Loucy (cell line): Measurements from ENCODE around the gene KRTAP4-12.
"Not testable (repeated sequence)": the region's sequence is repeated elsewhere in the genome, so short reads cannot be mapped to it uniquely, and the experiment has no call there.

Experiments
- CTCF ChIP-seq: fragments of 200-600 bp; sonication (generic); conservative IDR thresholded peaks from 2 replicates; pipeline ENCODE4 v1.5.1; 2014; ENCODE audit warnings: mild to moderate bottlenecking, antibody characterized with exemption, low read length
- EZH2phosphoT487 ChIP-seq: fragments of 200-600 bp; IDR thresholded peaks from 2 replicates; pipeline ENCODE4 v1.6.1; 2018; ENCODE audit warnings: antibody characterized with exemption, mild to moderate bottlenecking, moderate library complexity, borderline replicate concordance

- not testable (repeated sequence) for TF ChIP-seq CTCF, EZH2phosphoT487
These were observed 19.5 kb downstream of the KRTAP4-12 start for GRCh38 chr17:41104386-41105038.
